HUES64 (cell line): ENCODE measurements around the gene PIK3C3.
"Not testable (repeated sequence)": the region's sequence is repeated elsewhere in the genome, so short reads cannot be mapped to it uniquely, and the experiment has no call there.

ENCODE experiments used
- H3K27ac ChIP-seq: 2 replicates; pipeline ENCODE4 v1.7.0; 2013; ENCODE audit warnings: low read depth, low read length, inconsistent platforms
- H3K27me3 ChIP-seq: 2 replicates; pipeline ENCODE4 v1.6.1; 2013; ENCODE audit warnings: mild to moderate bottlenecking, low read length; ENCODE audit not compliant: insufficient read depth
- H3K36me3 ChIP-seq: 2 replicates; pipeline ENCODE4 v1.6.1; 2013; ENCODE audit warnings: mild to moderate bottlenecking, low read length; ENCODE audit not compliant: insufficient read depth
- H3K4me1 ChIP-seq: 2 replicates; pipeline ENCODE4 v1.6.1; 2013; ENCODE audit warnings: mild to moderate bottlenecking, low read length, moderate library complexity; ENCODE audit not compliant: insufficient read depth
- H3K4me3 ChIP-seq: 2 replicates; pipeline ENCODE4 v1.5.1; 2013; ENCODE audit warnings: mild to moderate bottlenecking, low read length, moderate library complexity
- H3K9ac ChIP-seq: 2 replicates; pipeline ENCODE4 v1.6.1; 2013; ENCODE audit warnings: mild to moderate bottlenecking, low read depth, low read length
- H3K9me3 ChIP-seq: 2 replicates; pipeline ENCODE4 v1.6.1; 2013; ENCODE audit warnings: low read depth, low read length; ENCODE audit not compliant: insufficient read depth
- WGBS: fragments of 150-250, 120-280 bp; methylation state at CpG from one replicate; pipeline ENCODE4 v1.1.7; 2013; ENCODE audit warnings: missing lambda C conversion rate; 5-methylcytosine and 5-hydroxymethylcytosine counted together

The PIK3C3 gene

DNA sequence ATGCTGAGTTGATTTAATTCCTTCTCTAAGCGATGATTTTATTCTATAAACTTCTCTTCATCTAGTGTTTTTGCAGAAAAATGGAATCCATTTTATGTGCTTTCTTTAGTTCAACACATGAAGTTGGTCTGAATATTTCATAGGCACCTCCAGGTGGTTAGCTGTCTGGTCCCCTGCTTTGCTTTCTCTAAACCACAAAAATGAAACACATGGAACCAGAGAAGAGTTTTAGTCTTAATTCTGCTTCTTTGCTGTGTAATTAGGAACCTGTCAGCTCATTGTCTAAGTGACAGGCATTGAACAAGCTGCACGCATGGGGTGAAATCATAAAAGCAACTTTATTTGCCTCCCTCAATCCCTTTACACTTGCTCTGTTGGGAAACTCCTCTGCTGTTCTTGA lies 150.4 kb downstream of the PIK3C3 start:
- Histone ChIP-seq H3K27ac (no peak overlapping the region), H3K27me3 (no peaks in the 10 kb centered on the region), H3K36me3 (no peaks in the 10 kb centered on the region), H3K4me3 (no peak overlapping the region), H3K9ac (no peak overlapping the region), H3K9me3 (no peaks in the 10 kb centered on the region), H3K4me1 (peaks cover 15% of the 10 kb centered on the region)
- 95% methylated on average over 2 of the region's 2 CpGs for WGBS

DNA sequence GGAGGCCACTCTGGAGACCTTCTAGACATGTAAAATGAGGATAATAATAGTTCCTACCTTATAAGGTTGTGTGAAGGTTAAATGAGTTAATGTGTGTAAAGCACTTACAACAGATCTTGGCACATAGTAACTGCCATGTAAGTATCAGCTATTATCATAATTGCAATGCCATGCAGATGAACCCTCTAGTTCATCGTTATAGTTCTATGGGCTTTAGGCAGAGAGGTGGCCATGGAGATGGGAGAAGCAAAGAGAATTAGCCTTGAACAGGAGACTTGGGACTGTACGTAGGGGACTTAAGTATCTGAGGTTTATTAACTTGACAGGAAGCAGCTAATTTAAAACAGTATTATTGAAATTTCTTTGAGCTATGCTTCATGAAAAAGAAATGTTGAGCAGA lies 151.8 kb downstream of the PIK3C3 start:
- H3K36me3 ChIP-seq, result no peaks in the 10 kb centered on the region
- H3K27me3 ChIP-seq, result no peaks in the 10 kb centered on the region
- WGBS, result 92% methylated on average over 2 of the region's 2 CpGs
- H3K9ac ChIP-seq, result no peak overlapping the region
- peaks cover 15% of the 10 kb centered on the region for H3K4me1 ChIP-seq
- H3K27ac ChIP-seq, result no peak overlapping the region
- H3K4me3 ChIP-seq, result no peak overlapping the region
- no peaks in the 10 kb centered on the region for H3K9me3 ChIP-seq

GRCh38 chr18:42107287-42107686 lies 152.3 kb downstream of the PIK3C3 start:
- 83% methylated on average over 4 of the region's 4 CpGs for WGBS
- Histone ChIP-seq H3K36me3 (no peaks in the 10 kb centered on the region), H3K4me1 (peaks cover 15% of the 10 kb centered on the region), H3K9ac (no peak overlapping the region), H3K27me3 (no peaks in the 10 kb centered on the region), H3K27ac (no peak overlapping the region), H3K9me3 (no peaks in the 10 kb centered on the region), H3K4me3 (no peak overlapping the region)

- Histone ChIP-seq H3K9ac (no peak overlapping the region), H3K27me3 (no peaks in the 10 kb centered on the region), H3K36me3 (no peaks in the 10 kb centered on the region), H3K27ac (no peak overlapping the region), H3K4me1 (peaks cover 15% of the 10 kb centered on the region), H3K9me3 (no peaks in the 10 kb centered on the region; the same call in 1 of the 2 replicates), H3K4me3 (no peak overlapping the region)
- 91% methylated on average over 10 of the region's 10 CpGs for WGBS
These were observed 152.8 kb downstream of the PIK3C3 start for GRCh38 chr18:42107691-42108450.

- H3K4me3 ChIP-seq, H3K27ac ChIP-seq, H3K36me3 ChIP-seq, H3K9ac ChIP-seq, H3K9me3 ChIP-seq, H3K27me3 ChIP-seq: not testable (repeated sequence)
- peaks cover 18% of the 10 kb centered on the region for H3K4me1 ChIP-seq
- WGBS, result 94% methylated on average over 5 of the region's 5 CpGs
These were observed 157.1 kb downstream of the PIK3C3 start for GRCh38 chr18:42112147-42112546.

GRCh38 chr18:42112657-42113420 lies 157.8 kb downstream of the PIK3C3 start:
- Histone ChIP-seq H3K27me3 (no peaks in the 10 kb centered on the region), H3K9ac (no peak overlapping the region), H3K4me1 (peaks cover 11% of the 10 kb centered on the region), H3K27ac (no peak overlapping the region), H3K4me3 (no peak overlapping the region), H3K9me3 (no peaks in the 10 kb centered on the region; the same call in 1 of the 2 replicates), H3K36me3 (no peaks in the 10 kb centered on the region)
- 96% methylated on average over 9 of the region's 10 CpGs for WGBS

DNA sequence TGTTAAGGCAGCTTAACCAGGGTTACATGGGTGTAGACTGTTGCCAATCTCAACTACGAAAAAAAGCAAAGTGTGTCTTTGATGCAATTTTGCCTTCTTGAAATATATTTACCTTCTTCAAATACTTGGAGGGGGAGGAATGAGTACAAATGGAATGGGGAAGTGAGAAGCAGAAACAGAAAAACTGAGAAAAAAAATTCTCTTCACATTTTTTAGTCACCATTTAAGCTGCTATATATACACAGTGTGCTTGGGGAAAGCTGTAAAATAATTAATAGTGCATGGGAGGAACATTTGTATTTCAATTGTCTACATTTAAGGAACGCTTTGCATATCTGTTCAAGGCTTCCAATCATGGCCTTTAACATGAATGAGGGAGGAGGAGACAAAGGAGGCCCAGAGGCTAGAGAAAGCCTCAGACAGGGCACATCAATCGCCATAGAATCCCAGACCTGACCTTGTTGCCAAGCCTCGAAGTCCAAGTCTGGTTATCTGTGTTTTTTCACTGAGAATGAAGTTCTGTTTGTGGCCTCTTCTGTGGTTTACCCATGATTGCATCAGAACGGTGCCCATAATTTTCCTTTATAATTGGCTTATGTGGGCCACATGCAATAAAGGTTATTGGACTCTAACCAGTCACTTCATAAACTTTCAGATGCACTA lies 158.6 kb downstream of the PIK3C3 start:
- Histone ChIP-seq H3K4me1 (peaks cover 6% of the 10 kb centered on the region), H3K9me3 (no peaks in the 10 kb centered on the region; the same call in 1 of the 2 replicates), H3K4me3 (no peak overlapping the region), H3K9ac (no peak overlapping the region), H3K27me3 (no peaks in the 10 kb centered on the region), H3K27ac (no peak overlapping the region), H3K36me3 (no peaks in the 10 kb centered on the region)
- WGBS, result 90% methylated on average over 5 of the region's 5 CpGs

- Histone ChIP-seq H3K9ac (no peak overlapping the region), H3K4me1 (peaks cover 6% of the 10 kb centered on the region), H3K36me3 (no peaks in the 10 kb centered on the region), H3K4me3 (no peak overlapping the region), H3K27ac (no peak overlapping the region), H3K9me3 (no peaks in the 10 kb centered on the region; the same call in 1 of the 2 replicates), H3K27me3 (no peaks in the 10 kb centered on the region)
- 32% methylated on average over 6 of the region's 7 CpGs for WGBS
These were observed 159.4 kb downstream of the PIK3C3 start for GRCh38 chr18:42114310-42114943.

DNA sequence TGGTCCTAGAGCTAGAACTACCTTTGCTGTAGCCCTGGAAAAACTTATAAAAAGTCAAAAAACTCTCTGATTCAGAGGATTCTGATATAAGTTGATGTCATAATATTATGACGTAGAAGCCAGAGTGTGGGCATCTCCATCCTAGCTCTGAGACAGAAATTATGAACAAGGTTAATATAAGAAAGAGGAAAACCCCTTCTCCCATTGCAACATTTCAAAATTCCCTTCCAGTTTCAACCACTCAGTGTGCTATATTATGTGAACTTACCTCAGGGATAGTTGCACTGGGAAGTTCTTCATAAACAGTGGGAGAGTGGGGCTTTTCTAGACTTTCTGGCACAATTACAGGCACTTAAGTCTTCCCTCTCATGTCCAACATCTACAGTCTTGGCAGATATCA lies 171.6 kb downstream of the PIK3C3 start:
- Histone ChIP-seq H3K27ac (no peak overlapping the region), H3K36me3 (no peaks in the 10 kb centered on the region), H3K4me3 (no peak overlapping the region), H3K9ac (no peak overlapping the region), H3K27me3 (no peaks in the 10 kb centered on the region), H3K4me1 (no peaks in the 10 kb centered on the region), H3K9me3 (no peaks in the 10 kb centered on the region)
- 100% methylated on average over 1 of the region's 1 CpG for WGBS

- Histone ChIP-seq H3K36me3 (no peaks in the 10 kb centered on the region), H3K4me1 (no peaks in the 10 kb centered on the region), H3K27ac (no peak overlapping the region), H3K9me3 (no peaks in the 10 kb centered on the region), H3K9ac (no peak overlapping the region), H3K4me3 (no peak overlapping the region), H3K27me3 (no peaks in the 10 kb centered on the region)
- 97% methylated on average over 11 of the region's 12 CpGs for WGBS
These were observed 176.3 kb downstream of the PIK3C3 start for GRCh38 chr18:42131066-42131929.
